ENCODE data around the gene EIPR1. TPM values are rescaled to one million over a fixed set of nuclear protein-coding genes. Genes with fewer than 3 reads are reported as not detected.

EIPR1 gene
- total RNA-seq, 1 donor from 2014 or later, result 35.9 TPM

GRCh38 chr2:3212061-3212362 lies 165.6 kb downstream of the EIPR1 start:
- Mint-ChIP-seq H3K4me1 (ENCODE audit: unreplicated experiment) (peaks cover 18% of the 10 kb centered on the region), H3K4me3 (ENCODE audit: unreplicated experiment) (no peak overlapping the region), H3K27me3 (ENCODE audit: unreplicated experiment) (peaks cover 6% of the 10 kb centered on the region), H3K27ac (ENCODE audit: unreplicated experiment) (no peak overlapping the region), H3K36me3 (ENCODE audit: low read depth, unreplicated experiment) (peaks cover 18% of the 10 kb centered on the region), H3K9me3 (ENCODE audit: unreplicated experiment) (no peaks in the 10 kb centered on the region)
- no peak for TF ChIP-seq CTCF (IDR thresholded peaks at IDR 0.05; ENCODE audit: unreplicated experiment)
- DNase-seq (ENCODE audit: low spot score), result no peak

- TF ChIP-seq CTCF (IDR thresholded peaks at IDR 0.05; ENCODE audit: unreplicated experiment), result no peak
- Mint-ChIP-seq H3K4me1 (ENCODE audit: unreplicated experiment) (peaks cover 18% of the 10 kb centered on the region), H3K9me3 (ENCODE audit: unreplicated experiment) (no peaks in the 10 kb centered on the region), H3K27ac (ENCODE audit: unreplicated experiment) (no peak overlapping the region), H3K27me3 (ENCODE audit: unreplicated experiment) (peaks cover 6% of the 10 kb centered on the region), H3K4me3 (ENCODE audit: unreplicated experiment) (no peak overlapping the region), H3K36me3 (ENCODE audit: low read depth, unreplicated experiment) (peaks cover 18% of the 10 kb centered on the region)
- DNase-seq (ENCODE audit: low spot score), result no peak
These were observed 166.2 kb downstream of the EIPR1 start for GRCh38 chr2:3211256-3212060.

GRCh38 chr2:3210257-3210656 lies 167.4 kb downstream of the EIPR1 start:
- Mint-ChIP-seq H3K36me3 (ENCODE audit: low read depth, unreplicated experiment) (peaks cover 18% of the 10 kb centered on the region), H3K27me3 (ENCODE audit: unreplicated experiment) (peaks cover 6% of the 10 kb centered on the region), H3K9me3 (ENCODE audit: unreplicated experiment) (no peaks in the 10 kb centered on the region), H3K4me3 (ENCODE audit: unreplicated experiment) (no peak overlapping the region), H3K4me1 (ENCODE audit: unreplicated experiment) (peaks cover 18% of the 10 kb centered on the region), H3K27ac (ENCODE audit: unreplicated experiment) (no peak overlapping the region)
- TF ChIP-seq CTCF (IDR thresholded peaks at IDR 0.05; ENCODE audit: unreplicated experiment), result no peak
- no peak for DNase-seq (ENCODE audit: low spot score)

- H3K9me3 Mint-ChIP-seq (ENCODE audit: unreplicated experiment), result no peaks in the 10 kb centered on the region
- peaks cover 9% of the 10 kb centered on the region for H3K4me1 Mint-ChIP-seq (ENCODE audit: unreplicated experiment)
- peaks cover 7% of the 10 kb centered on the region for H3K27me3 Mint-ChIP-seq (ENCODE audit: unreplicated experiment)
- H3K36me3 Mint-ChIP-seq (ENCODE audit: low read depth, unreplicated experiment), result peaks cover 17% of the 10 kb centered on the region
- DNase-seq (ENCODE audit: low spot score), result no peak
- TF ChIP-seq CTCF (IDR thresholded peaks at IDR 0.05; ENCODE audit: unreplicated experiment), result no peak
- no peak overlapping the region for H3K27ac Mint-ChIP-seq (ENCODE audit: unreplicated experiment)
- no peak overlapping the region for H3K4me3 Mint-ChIP-seq (ENCODE audit: unreplicated experiment)
These were observed 168.4 kb downstream of the EIPR1 start for GRCh38 chr2:3209258-3209657.

- H3K4me3 Mint-ChIP-seq (ENCODE audit: unreplicated experiment), result no peak overlapping the region
- TF ChIP-seq CTCF (IDR thresholded peaks at IDR 0.05; ENCODE audit: unreplicated experiment), result no peak
- H3K4me1 Mint-ChIP-seq (ENCODE audit: unreplicated experiment), result peaks cover 3% of the 10 kb centered on the region
- no peak overlapping the region for H3K27ac Mint-ChIP-seq (ENCODE audit: unreplicated experiment)
- no peak for DNase-seq (ENCODE audit: low spot score)
- H3K9me3 Mint-ChIP-seq (ENCODE audit: unreplicated experiment), result no peaks in the 10 kb centered on the region
- peaks cover 7% of the 10 kb centered on the region for H3K27me3 Mint-ChIP-seq (ENCODE audit: unreplicated experiment)
- H3K36me3 Mint-ChIP-seq (ENCODE audit: low read depth, unreplicated experiment), result peaks cover 14% of the 10 kb centered on the region
These were observed 169.0 kb downstream of the EIPR1 start for GRCh38 chr2:3208591-3208990.

All from endothelial cell (in vitro differentiated cells).